ENCODE results near the gene ZNF518B. TPM values are rescaled to one million over a fixed set of nuclear protein-coding genes. Genes with fewer than 3 reads are reported as not detected.

The ZNF518B gene
- total and polyA plus RNA-seq, 10 of the 15 experiments (the other 5 are each of a cell fraction or from before 2014, with no cell fraction given) = 2.7 to 20.5 (median 9.2) TPM

DNA sequence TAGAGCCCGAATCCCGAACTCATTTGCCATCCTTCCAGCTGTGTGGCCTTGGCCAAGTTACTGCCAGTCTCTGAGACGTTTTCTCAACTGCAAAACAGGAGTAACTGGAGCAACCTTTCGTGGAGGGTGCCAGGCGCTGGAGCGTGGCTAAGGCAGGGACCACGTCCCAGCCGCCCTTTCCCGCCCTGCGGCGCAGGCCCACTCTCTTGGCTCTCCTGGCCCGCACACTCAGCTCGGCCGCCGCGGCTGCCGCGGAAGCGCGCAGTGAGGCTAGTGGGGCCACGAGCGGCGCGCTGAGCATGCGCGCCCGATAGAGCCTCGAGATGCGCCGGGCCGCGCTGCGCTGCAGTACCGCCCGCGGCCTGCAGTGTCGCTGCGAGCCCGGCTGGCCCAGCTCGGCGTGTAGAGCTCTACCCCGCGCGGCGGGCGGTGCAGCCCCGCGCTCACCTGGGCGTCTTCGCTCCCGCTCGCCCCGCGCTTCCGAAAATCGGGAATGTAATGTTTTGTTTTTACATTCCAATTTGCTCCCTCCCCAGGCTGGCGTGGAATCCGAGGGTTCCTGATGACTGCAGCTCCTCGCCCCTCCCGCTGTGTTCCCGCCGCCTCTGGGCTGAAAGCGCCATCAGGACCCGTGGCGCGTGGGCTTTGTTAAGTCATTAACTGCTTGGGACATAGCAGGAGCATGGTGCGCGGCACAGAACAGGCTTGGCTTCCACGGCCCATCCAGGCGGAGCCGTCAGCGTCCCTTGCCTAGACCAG is 4.0 kb upstream of the ZNF518B start:
- peak overlapping the region; percentile 88 for H3K4me2 ChIP-seq (ENCODE audit: control insufficient read depth, insufficient read depth)
- H3K79me2 ChIP-seq (ENCODE audit: control insufficient read depth, insufficient read depth, low read length) = peaks cover 4% of the 10 kb centered on the region
- WGBS (ENCODE audit: insufficient coverage, insufficient replicate concordance, low lambda C conversion rate, missing lambda C conversion rate) = 1% methylated on average over 66 of the region's 72 CpGs
- H3K27ac ChIP-seq (ENCODE audit: control insufficient read depth, insufficient read depth) = no peak overlapping the region
- in situ Hi-C loops (cut with MboI) (no loop called here), intact Hi-C loops (cut with micrococcal nuclease; ENCODE audit: unreplicated experiment) (loop anchor here (2.0 kb wide), 1 partner anchor 78 kb away; no protein-coding TSS in a partner anchor)
- H3K36me3 ChIP-seq (ENCODE audit: control insufficient read depth in 2 of 2, insufficient read depth in 2 of 2, low read length in 1 of 2) = no peaks in the 10 kb centered on the region
- H3K9ac ChIP-seq (ENCODE audit: control insufficient read depth, insufficient read depth, low read length) = no peak overlapping the region
- H3K27me3 ChIP-seq (replicated peaks in 1 of 2; ENCODE audit: control insufficient read depth in 2 of 2, insufficient read depth in 2 of 2, low read length in 1 of 2) = peaks cover 0 to 5% of the 10 kb centered on the region in 2 experiments; a peak in 3 of 4 replicates
- no TSS peak for BruUV-seq (replicated peaks)
- peak overlapping the region; percentile 43; the same call in 1 of the 2 replicates for H3K4me3 ChIP-seq
- H2AFZ ChIP-seq (ENCODE audit: control insufficient read depth, low read depth, low read length) = peak overlapping the region; percentile 84
- SMC1A ChIA-PET (ENCODE audit: uncharacterized antibody, unreplicated experiment) = interaction anchor here (0.9 to 1.9 kb wide), 4 partner anchors 17 to 88 kb away, joined by 3 to 10 read pairs (median 5); no protein-coding TSS in a partner anchor
- peak; percentile 31 for DNase-seq (ENCODE audit: low read depth, low spot score)
- CTCF ChIA-PET = interaction anchor here (0.6 to 3.0 kb wide), 21 partner anchors 10 to 490 kb away, joined by 3 to 22 read pairs (median 3); no protein-coding TSS in a partner anchor
- peaks cover 3% of the 10 kb centered on the region; the same call in 2 of the 3 replicates for H3K9me3 ChIP-seq (replicated peaks; ENCODE audit: control insufficient read depth, insufficient read depth, low read length)
- POLR2A ChIA-PET = interaction anchor here (1.3 to 1.4 kb wide), 2 partner anchors 17 to 344 kb away, joined by 3 to 4 read pairs; partner anchors contain the start of gene WDR1
- peak; percentile 44 for FAIRE-seq
- ATAC-seq = peak; percentile 84
- H3K4me1 ChIP-seq (ENCODE audit: control insufficient read depth, insufficient read depth, low read length) = no peaks in the 10 kb centered on the region
- RAD21 ChIA-PET (ENCODE audit: unreplicated experiment) = interaction anchor here (0.7 to 1.5 kb wide), 6 partner anchors 21 to 77 kb away, joined by 3 to 6 read pairs (median 3); no protein-coding TSS in a partner anchor
- no peaks in the 10 kb centered on the region for H4K20me1 ChIP-seq (ENCODE audit: control insufficient read depth, insufficient read depth)
- peak; percentile 41; the same call in 1 of the 2 replicates for TF ChIP-seq ZNF687 (IDR thresholded peaks at IDR 0.05)
- no peak for TF ChIP-seq PKNOX1 (IDR thresholded peaks at IDR 0.05)
- no peak for TF ChIP-seq POLR2AphosphoS5 (IDR thresholded peaks at IDR 0.05; ENCODE audit: low read length)
- TF ChIP-seq GATAD2B (conservative IDR thresholded peaks at IDR 0.05; ENCODE audit: low read depth) = no peak
- no peak for TF ChIP-seq SMAD5 (IDR thresholded peaks at IDR 0.05; ENCODE audit: low read depth)
- TF ChIP-seq JUNB (IDR thresholded peaks at IDR 0.05) = no peak
- no peak for TF ChIP-seq RBBP5 (conservative IDR thresholded peaks at IDR 0.05)
- no peak for TF ChIP-seq RELA (IDR thresholded peaks at IDR 0.05; ENCODE audit: borderline replicate concordance, partially characterized antibody)
- no peak for TF ChIP-seq CREB1 (IDR thresholded peaks at IDR 0.05; ENCODE audit: low read depth)
- no peak for TF ChIP-seq ZNF592 (IDR thresholded peaks at IDR 0.05)
- TF ChIP-seq JUND (IDR thresholded peaks at IDR 0.05; ENCODE audit: low read depth, low read length) = no peak

Data from GM12878 (cell line).